SIG-M5 (cell line): Measurements from ENCODE around the gene UGT1A6.

Experiments
- DNase-seq: peaks from one replicate; lab custom pipeline; 2025; lab: John Stamatoyannopoulos, UW

The UGT1A6 gene

DNA sequence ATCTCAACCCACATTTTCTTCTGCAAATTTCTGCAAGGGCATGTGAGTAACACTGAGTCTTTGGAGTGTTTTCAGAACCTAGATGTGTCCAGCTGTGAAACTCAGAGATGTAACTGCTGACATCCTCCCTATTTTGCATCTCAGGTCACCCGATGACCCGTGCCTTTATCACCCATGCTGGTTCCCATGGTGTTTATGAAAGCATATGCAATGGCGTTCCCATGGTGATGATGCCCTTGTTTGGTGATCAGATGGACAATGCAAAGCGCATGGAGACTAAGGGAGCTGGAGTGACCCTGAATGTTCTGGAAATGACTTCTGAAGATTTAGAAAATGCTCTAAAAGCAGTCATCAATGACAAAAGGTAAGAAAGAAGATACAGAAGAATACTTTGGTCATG is 75.4 kb downstream of the UGT1A6 start:
- DNase-seq = no peak

DNA sequence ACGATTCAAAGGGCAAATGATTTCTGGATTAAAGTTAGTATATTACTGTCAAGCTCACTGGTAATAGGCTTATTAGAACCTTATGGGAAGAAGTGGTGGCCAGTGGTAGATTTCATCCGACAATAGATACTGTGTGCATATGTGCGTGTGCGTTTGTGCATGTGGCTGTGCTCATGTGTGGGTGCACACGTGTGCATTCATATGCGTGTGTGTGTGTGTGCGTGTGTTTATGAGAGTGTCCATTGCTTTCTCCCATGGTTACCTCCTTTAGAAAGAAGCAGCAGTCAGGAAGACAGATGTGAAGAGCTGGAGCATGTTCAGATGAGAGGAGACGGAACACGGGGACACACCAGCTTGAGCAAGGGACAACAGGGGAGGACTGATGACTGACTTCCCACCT is 76.6 kb downstream of the UGT1A6 start:
- DNase-seq = no peak

GRCh38 chr2:233772153-233772552 is 79.5 kb downstream of the UGT1A6 start:
- DNase-seq = no peak

GRCh38 chr2:233772583-233772982 is 79.9 kb downstream of the UGT1A6 start:
- no peak for DNase-seq

DNA sequence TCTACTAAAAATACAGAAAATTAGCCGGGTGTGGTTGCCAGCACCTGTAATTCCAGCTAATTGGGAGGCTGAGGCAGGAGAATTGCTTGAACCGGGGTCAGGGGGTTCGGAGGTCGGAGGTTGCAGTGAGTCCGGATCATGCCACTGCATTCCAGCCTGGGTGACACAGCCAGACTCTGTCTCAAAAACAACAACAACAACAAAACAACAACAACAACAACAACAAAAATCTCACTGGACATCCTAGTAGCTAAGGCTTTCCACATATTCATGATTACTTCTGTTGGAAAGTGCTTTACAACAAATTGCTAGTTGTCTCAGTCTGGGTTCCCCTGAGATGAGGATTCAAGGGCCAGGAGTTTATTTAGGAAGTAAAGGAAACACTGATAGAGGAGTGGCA is 81.2 kb downstream of the UGT1A6 start:
- no peak for DNase-seq

DNA sequence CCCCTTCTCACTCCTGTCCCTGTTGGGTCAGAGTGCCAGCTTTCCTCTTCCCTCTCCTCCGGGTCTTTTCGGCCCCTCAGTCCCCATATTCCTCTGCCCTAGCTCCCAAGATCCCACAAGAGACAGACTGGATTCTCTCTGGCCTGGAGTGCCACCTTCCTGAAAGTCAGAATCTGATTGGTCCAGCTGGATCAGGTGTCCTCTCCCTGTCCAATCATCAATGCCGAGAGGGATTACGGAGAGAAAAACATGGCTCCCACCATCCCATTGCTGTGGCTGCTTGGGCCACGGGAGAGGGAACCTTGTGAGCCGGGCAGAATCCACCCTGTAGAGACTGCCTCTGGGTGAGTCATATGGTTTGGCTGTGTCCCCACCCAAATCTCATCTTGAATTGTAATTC is 82.7 kb downstream of the UGT1A6 start:
- DNase-seq = no peak

GRCh38 chr2:233778030-233778429 is 85.3 kb downstream of the UGT1A6 start, which contains the start of gene MROH2A:
Gene MROH2A (plus strand): TSS chr2:233778330. CDS start chr2:233779359, 1,029 bp downstream.
- no peak for DNase-seq

DNA sequence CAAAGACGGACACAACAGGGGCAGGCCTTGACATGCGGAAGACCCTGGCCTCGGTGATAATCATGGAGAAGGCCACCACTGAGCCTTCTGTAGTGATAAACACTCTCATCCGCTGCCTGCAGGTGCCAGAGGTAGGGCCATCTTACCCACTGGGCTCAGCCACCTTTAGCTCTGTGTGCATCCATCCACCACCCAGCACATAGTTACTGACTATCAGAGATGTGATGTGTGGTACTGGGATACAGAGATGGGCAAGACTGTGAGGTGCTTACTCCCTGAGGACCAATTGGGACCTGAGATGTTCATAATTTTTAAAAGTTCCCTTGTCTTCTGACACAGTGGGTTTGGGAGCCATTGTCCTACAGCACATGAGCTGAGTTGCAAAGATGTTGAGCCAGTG is 87.0 kb downstream of the UGT1A6 start:
- DNase-seq = no peak

DNA sequence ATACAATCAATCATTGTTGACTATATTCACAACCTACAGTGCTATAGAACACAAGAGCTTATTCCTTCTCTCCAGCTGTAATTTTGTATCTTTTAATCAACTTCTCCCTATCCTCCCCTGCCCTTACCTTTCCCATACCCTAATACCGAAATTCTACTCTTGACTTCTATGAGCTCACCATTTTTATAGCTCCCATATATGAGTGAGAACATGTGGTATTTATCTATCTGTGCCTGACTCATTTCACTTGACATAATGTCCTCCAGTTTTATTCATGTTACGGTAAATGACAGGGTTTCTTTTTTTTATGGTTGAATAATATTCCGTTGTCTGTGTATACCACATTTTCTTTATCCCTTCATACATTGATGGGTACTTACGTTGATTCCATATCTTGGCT is 88.1 kb downstream of the UGT1A6 start:
- no peak for DNase-seq

DNA sequence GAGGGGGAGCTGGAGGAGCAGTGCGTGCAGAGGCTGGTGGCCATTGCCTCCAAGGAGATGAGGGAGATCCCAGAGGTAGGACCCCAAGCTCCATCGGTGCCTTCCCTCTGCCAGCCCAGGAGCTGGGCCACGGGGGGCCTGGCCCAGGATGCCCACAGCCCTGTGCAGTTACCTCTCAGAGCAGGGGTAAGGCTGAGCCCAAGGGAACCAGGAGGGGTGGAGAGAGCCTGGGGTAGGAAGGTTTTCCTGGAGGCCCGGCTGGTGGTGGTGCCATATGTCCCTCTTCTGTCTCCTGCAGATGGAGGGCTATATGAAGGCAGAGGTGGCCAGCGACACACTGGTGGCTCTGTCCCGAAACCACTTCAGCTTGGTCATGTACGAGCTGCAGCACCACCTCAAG is 96.9 kb downstream of the UGT1A6 start:
- no peak for DNase-seq

DNA sequence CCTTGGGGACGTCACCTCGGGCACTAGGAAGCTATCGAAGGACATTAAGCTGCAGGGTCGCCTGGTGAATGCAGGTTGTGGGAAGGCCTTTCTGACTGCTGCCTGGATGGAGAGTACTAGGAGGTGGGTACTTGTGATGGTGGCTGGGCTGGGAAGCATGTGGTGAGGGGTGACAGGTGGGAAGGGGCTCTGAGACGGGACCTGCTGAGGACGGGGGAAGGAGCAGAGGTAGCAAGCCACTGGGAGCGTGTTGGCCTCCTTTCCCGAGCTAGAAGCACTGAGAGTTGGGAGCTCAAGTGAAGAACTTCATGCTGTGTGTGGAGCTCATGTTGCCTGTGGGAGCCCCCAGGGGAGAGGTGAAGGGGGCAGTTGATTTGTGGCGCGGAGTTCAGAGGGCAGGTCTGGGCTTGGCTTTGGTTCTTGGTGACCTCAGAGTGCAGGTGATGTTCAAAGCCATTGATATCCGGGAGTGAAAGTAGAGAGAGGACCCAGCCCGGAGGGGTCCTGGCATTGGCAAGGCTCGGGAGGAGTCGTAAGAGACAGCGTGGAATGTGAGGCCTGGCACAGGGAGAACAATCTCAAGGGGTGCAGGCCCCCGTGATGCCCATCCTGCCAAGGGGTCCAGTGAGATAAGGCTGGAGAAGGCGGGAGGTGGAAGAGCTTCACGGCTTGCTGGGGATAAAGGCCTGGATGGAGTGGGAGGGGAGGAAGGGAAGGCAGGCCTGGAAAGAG is 98.6 kb downstream of the UGT1A6 start:
- no peak for DNase-seq

DNA sequence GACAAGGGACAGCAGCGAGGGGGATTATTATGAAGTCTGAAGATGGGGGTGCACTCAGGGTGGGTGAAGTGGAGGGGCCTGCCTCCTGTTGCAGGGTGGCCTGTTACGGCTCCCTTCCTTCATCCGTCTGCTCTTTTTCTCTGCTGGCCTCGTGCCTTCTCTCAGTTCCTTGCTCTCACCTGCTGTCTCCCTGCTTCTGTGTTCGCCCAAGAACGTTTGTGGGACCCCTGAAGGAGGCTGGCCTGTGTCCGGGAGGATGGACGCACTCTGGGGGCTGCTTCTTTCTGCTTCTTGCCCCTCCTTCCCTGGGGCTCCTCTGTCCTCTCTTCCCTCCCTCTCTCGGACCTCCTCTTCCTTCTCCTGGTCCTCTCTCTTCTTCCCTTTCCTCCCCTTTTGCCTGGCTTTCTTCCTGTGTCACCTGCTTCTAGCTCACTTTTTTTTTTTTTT is 99.2 kb downstream of the UGT1A6 start:
- DNase-seq = no peak

DNA sequence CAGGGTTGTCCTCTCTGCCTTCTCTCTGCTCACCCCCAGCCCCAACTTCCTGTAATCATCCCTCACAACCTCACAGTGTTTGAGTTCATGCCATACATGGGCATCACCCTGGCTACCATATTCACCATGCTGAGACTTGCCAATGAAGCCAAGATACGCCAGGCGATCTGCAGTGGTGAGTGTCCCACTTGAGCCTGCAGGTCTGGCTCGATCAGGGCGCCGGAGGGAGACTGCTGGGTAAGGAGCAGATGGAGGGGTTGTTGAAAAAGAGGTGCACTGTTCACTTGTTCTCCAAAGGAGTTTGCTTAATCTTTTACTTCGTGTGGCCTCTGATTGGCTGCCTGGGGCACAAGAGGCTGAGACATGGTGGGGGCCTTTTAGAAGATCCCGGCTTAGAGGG is 100.0 kb downstream of the UGT1A6 start:
- no peak for DNase-seq

GRCh38 chr2:233793465-233794127 is 100.9 kb downstream of the UGT1A6 start:
- no peak for DNase-seq

- no peak for DNase-seq
Measured at GRCh38 chr2:233794128-233794658, 101.5 kb downstream of the UGT1A6 start.

DNA sequence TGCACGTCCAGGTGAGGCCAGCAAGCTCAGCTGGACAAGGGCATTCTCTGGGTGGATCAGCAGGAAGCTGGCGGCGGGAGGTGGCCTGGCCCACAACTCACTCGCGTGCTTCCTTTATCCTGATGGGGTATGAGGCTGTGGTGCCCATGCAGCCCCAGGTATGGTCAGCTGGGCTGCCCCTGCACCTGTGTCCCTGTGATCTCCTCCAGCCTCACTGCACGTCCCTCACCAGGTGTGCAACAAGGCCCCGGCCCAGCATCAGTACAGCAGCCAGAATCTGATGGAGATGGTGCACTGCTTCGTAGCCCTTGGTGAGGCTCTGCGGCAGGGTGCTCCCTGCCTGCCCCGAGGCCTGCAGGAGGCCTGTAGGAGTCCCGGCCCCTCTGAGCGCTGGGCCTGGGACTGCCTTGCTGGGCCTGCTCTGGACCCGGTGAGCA is 103.1 kb downstream of the UGT1A6 start:
- DNase-seq = no peak

GRCh38 chr2:233796254-233796653 is 103.6 kb downstream of the UGT1A6 start:
- no peak for DNase-seq

DNA sequence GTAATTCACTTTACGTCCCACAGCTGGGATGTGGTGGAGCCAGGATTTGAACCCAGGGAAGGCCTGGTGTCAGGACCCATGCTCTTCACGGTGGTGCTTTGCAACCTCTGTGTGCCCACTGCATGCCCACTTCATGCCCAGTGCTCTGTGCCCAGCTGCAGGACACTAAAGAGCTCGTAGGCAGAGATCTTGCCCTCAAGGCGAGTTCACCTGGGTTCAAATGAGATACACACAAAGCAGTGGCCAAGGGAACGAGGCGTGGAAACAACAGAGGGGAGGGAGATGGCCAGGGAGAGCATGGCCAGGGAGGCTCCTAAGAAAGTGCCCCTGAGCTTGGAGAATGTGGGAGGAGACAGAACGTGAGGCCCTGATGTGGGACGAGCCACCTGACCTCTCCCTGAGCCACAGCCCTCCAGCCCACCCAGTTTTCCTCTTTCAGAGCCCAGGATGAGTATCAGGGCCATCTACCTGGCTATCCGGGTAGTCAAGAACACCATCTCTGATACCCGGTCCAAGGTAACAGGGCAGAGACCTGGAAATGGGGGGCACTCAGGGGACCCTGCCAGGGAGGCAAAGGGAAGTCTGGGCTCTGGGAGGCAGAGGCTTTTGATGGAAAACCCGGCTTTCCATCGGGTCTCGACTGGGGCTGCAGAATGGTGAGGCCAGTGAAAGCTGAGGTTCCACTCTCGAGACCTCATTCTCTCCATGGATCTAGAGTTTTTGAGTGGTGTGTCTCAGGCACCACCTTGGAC is 105.8 kb downstream of the UGT1A6 start:
- no peak for DNase-seq

- DNase-seq = no peak
Measured at GRCh38 chr2:233799087-233799665, 106.5 kb downstream of the UGT1A6 start.

DNA sequence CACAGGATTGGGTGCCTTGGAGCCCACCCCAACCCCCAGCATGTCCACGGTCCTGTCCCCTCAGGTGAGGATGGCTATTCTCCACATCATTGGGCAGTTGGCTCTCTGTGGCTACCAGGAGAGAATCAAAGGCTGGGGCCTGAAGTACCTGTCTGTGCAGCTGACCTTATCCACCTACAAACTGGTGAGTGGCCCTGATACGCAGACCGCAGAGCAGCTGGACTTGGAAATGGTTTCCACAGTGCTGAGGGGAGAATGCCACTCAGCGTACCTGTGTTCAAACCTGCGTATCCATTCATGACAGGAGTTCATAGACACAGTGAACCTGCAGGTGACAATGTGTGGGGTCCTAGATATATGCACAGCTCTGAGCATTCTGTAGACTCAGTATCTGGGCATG is 107.0 kb downstream of the UGT1A6 start:
- DNase-seq = no peak

GRCh38 chr2:233800208-233800607 is 107.5 kb downstream of the UGT1A6 start:
- DNase-seq = no peak
